ENCODE results near the gene NSMF.
"Not testable (repeated sequence)": the region's sequence is repeated elsewhere in the genome, so short reads cannot be mapped to it uniquely, and the experiment has no call there.

The NSMF gene

DNA sequence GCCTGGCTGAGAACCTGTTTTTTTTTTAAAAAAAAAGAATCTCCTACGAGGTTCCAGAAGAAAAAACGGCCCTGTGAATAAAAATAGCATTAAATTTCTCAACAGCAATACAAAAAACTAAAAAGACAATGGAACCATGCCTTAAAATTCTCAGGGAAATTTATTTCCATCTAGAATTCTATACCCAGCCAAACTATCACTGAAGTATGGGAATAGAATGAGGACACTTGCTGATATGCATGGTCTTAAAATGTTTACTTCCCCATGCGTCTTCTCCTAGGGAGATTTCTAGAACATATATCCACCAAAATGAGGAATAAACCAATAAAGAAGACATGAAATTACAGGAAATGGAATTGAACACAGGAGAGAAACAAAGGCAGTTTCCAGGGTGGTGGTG, 16.5 kb upstream of the NSMF start:
- DNase-seq (ENCODE audit: low spot score), result no peak

DNA sequence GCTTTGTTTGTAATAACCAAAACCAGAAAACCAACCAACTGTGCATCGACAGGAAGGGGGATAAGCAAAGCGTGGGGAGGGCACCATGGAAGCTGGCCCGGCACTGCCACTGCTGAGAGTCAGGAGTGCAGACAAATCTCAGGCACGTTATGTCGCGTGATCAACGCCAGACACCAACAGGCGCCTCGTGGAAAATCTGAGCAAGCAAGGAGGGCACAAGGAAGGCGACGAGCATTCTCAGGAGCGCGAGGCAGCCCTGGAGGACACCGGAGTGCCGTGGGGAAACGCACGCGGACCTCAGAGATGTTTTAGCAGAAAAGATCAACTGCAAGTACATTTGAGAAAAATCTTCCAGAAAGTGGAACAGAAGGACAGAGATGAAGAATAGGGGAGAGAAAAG, 15.1 kb upstream of the NSMF start:
- DNase-seq (ENCODE audit: low spot score), result no peak

DNA sequence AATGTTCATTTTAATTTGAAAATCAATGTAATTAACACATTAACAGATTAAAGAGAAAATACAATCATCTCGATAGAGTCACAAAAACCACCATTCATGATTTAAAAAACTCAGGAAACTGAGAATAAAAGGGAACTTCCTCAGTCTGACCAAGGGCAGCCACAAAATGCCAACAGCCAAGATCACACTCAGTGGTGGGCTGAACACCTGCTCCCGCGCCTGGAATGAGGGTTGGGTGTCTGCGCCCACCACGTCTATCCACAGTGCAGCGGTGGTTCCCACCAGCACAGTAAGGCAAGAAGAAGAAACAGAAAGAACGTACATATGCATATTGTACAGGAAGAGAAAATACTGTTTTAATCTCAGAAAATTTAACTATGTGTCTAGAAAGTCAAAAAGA, 11.7 kb upstream of the NSMF start:
- no peak for DNase-seq (ENCODE audit: low spot score)

DNA sequence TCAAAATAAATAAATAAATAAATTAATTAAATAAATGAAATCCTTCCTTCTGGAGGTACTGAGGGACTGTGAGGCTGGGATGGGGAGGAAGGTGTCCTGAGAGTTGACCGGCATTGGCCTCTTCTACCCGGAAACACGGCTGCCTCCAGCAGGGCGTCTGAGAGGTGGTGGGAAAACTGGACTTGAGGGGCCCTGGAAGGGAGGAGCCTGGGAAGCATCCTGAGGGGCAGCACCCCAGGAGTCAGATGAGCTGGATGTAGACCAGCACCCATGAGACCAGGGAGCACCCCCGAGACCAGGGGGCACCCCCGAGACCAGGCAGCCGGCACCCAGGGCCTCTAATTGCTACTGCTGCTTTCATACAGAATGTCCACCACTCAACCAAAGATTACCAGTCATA, 8.8 kb upstream of the NSMF start:
- DNase-seq (ENCODE audit: low spot score), result no peak

DNA sequence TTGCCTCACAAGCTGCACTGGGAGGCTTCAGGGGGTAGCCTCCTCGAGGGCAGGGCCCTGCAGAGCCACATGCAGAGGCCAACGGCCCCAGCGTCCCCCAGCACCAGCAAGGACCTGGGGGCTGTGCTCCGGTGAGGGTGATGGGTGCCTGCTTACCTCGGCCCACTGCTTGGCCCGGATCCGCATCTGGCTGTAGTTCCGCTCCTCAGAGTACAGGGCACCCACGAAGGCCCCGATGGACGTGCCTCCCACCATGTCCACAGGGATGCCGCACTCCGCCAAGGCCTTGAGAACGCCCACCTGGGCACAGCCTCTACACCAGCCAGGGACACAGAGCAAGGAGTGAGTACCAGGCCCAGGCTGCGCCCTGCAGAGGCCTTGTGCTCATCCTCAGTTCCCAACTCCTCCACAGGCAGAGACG, 8.0 kb upstream of the NSMF start:
- DNase-seq (ENCODE audit: low spot score), result no peak

DNA sequence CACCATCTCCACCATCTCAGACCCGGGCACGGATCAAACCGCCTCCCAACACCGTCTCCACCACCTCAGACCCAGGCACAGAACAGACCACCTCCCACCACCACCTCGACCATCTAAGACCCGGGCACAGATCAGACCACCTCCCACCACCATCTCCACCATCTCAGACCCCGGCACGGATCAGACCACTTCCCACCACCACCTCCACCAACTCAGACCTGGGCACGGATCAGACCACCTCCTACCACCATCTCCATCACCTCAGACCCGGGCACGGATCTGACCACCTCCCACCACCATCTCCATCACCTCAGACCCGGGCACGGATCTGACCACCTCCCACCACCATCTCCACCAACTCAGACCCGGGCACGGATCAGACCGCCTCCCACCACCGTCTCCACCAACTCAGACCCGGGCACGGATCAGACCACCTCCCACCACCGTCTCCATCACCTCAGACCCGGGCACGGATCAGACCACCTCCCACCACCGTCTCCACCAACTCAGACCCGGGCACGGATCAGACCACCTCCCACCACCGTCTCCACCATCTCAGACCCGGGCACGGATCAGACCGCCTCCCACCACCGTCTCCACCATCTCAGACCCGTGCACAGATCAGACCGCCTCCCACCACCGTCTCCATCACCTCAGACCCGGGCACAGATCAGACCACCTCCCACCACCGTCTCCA, 7.4 kb upstream of the NSMF start:
- DNase-seq (ENCODE audit: low spot score), result not testable (repeated sequence)

GRCh38 chr9:137465720-137466388, 6.7 kb upstream of the NSMF start:
- no peak for DNase-seq (ENCODE audit: low spot score)

DNA sequence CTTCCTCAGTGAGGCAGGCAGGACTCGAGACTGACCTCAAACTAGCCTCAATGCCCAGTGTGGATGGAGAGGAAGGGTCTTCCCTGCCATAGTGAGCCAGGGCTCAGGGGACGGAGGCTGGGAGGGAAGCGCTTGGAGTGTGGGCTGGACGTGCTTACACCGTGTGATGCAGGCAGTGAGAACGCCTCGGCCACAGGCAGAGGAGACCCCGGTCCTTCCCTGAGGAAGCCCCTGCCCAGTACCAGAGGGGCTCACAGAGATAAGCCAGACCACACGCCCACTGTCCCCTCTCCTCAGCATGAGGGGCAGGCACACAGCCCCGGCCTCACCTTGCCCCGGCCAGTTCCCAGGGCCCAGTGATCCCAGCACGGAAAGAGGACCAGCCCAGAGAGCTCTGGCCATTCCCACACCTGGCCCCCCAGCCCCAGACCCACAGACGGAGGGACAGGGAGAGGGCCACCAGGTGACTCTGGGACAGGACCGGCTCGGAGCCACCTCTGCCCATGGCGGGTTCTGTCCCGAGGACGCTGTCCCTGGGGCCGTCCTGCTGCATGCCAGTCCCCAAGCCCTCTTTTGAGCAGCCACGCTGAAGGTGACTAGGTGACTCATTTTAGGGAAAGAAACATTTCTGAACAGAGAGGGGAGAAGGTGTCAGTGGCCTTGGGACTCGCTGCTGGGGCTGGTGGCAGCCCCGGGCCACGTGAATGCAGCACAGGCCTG, 6.0 kb upstream of the NSMF start:
- DNase-seq (ENCODE audit: low spot score), result no peak

DNA sequence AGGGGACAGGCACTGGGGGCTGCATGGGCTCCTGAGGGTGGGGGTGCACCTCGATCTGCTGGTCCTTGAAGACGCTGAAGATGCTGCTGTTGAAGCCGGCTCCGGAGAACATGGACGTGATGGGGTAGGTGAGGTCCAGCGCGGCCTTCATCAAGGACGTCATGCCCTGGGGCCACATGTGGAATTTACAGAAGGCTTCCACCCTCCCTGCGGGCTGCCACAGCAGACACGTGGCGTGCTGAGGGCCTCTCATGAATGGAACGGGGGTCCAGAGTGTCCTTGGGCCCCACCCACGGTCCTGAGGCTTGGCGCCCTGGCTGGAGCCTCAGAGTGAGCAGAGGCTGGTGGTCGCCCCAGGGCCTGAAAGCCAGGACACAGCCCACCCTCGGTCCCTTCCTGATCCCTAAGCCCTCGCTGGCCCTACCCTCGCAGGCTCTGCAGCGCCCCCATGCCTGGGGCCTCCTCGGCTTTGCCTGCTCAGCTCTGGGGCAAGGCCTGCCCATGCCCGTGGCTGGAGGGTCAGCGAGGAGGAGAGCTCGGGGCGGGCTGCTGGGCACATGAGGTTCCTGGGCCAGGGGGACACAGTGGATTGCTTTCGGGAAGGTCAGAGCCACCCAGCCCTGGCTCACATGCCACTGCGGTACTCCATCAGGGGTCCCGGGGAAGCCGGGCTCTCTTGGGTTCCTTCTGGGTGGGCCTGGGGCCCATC, 5.3 kb upstream of the NSMF start:
- DNase-seq (ENCODE audit: low spot score), result no peak

- DNase-seq (ENCODE audit: low spot score), result no peak
These were observed 4.8 kb upstream of the NSMF start for GRCh38 chr9:137463931-137464290.

DNA sequence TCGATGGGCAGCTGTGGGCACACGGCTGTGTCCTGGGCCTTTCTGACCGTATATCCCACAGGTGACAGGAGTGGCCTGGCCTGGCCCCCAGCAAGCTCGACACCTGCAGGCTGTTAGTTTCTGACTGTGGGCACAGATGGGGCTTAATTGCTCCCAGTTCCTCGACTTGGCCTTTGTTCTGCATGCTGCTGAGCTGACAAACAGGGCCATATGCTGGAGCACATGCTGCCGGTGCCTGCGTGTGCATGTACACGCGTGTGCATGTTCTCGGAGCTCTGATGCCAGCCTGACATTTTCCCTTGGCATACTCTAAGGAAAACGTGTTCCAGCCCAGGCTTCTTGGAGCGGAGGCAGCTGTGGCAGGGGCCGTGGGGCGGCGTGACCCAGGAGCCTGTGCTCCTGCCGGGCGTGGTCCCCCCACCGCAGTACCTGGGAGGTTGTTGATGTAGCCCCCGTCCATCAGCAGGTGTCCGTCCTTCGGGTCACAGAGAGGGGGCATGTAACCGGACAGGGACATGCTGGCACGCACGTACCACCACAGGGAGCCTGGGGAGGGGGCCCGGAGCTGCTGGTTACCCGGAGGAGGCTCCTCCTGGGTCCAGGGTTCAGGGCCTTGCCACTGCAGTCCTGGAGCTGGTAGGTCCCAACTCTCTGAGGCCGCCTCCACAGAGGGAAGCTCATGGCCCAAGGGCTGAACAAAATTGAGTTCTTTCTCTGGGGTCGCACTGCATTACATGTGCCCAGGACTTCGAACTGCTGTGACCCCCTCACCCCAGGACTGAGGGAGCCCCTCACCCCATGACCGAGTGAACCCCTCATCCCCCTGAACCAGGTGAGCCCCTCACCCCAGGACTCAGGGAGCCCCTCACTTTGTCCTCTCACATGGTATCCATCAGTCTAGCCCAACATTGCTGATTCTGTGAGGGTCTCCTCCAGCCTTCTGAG, 4.1 kb upstream of the NSMF start:
- DNase-seq (ENCODE audit: low spot score), result no peak

GRCh38 chr9:137462396-137462985, 3.4 kb upstream of the NSMF start:
- no peak for DNase-seq (ENCODE audit: low spot score)

GRCh38 chr9:137461663-137462395, 2.7 kb upstream of the NSMF start:
- no peak for DNase-seq (ENCODE audit: low spot score)

DNA sequence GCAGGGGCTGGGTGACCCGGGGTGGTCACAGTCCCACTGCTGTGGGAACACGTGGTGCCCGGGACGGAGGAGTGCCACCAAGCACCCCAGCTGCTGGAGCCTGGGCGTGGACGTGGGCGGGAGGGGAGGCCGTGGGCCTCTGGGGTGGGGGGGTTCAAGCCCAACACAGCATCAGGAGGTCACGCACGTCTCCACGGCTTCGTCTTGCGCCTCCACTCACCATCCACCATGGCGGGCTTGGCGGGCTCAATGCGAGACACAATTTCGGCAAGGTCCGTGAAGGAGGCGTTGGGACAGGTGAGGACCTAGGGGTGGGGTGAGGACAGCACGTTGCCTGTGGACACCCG, 2.2 kb upstream of the NSMF start:
- DNase-seq (ENCODE audit: low spot score), result no peak

DNA sequence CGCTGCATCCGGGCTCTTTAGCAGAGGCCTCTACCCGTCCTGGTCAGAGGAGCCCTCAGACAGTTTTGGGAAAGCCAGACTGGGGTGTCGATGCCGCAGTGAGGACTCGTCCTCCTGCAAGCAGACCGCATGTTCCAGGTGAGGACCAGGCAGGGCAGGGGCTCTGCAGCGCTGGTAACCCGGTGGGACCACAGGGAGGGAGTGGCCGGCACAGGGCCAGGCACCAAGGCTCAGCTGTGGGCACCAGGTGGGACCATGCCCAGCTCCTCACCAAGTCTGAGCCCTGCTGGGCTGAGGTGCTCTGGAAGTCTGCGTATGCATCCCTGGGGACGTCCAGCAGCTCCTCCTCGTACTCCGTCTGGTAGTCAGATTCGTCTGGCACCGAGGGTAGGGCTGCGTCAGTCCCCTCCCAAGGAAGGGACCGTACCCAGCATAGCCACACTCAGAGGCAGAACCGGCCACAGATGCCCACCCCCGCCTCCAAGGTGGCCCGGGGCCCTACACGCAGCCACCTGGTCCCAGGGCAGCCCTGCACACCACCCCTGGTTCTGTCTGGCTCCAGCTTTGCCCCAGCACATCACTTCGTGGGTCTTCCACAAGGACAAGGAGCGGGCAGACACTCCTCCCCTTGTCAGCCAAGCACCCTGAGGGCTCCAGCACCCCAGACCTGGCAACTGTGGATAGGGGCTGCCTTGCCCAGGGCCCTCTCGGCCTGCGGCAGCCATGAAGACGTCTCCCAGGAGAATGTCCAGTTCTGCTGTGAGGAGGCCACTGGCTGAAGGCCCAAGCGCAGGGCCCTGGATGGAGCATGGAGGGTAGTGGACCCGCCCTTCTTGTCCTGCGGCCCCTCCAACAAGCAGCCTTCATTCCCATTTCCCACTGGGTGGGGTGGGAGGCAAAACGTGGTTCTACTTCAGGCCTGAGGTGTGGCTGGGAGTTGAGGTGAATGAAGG, 1.5 kb upstream of the NSMF start:
- DNase-seq (ENCODE audit: low spot score), result no peak

DNA sequence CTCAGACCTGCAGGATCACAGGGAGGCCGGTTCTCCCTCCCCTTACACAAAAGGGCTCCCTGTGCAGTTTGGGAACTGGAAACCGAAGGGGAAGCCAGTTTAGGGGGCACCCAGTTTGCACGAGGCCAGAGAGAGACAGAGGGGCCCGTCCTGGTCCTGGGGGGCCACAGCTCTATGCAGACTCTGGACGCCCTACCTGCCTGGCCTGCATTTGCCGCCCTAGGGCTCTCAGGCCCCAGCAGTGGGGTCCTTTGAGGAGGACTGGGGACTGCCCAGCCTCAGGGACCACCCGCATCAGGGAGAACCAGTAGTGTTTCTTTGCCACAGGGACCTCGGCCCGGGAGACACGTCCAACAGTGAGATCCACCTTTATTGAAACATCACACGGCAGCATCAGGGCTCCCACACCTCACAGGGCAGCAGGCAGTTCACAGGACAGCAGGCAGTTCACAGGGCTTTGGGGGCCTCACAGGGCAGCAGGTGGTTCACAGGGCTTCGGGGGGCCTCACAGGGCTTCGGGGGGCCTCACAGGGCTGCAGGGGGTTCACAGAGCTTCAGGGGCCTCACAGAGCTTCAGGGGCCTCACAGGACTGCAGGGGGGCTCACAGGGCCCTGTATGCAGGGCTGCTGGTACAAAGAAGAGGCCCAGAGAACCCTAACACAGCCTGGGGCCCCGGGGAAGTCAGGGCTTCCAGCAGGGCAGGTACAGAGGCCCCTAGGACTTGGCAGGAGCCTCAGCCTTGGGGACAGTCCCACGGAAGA, 648 bp upstream of the NSMF start:
- no peak for DNase-seq (ENCODE audit: low spot score)

- DNase-seq (ENCODE audit: low spot score), result no peak
These were observed 661 bp downstream of the NSMF start for GRCh38 chr9:137458194-137459151.
